Astrocyte of the spinal cord (primary cell): ENCODE data around the gene ABTB2.

Experiments
- DNase-seq: peaks from one replicate; pipeline ENCODE4 v3.0.0; 2011; ENCODE audit warnings: low read depth, low spot score
- H3K4me3 ChIP-seq: 2 replicates; pipeline ENCODE4 v1.5.1; 2011; ENCODE audit warnings: low read depth, mild to moderate bottlenecking, low read length, moderate library complexity
- in situ Hi-C: cut with HindIII; loops from 2 replicates; pipeline ENCODE4 v1.10.0; 2017; ENCODE audit warnings: low sequenced_read_pairs
- TF ChIP-seq, protein P1 (sequence below): IDR thresholded peaks from 2 replicates; pipeline ENCODE4 v1.5.1; 2012; ENCODE audit warnings: low read depth, mild to moderate bottlenecking, low read length, inconsistent platforms

The ABTB2 gene

DNA sequence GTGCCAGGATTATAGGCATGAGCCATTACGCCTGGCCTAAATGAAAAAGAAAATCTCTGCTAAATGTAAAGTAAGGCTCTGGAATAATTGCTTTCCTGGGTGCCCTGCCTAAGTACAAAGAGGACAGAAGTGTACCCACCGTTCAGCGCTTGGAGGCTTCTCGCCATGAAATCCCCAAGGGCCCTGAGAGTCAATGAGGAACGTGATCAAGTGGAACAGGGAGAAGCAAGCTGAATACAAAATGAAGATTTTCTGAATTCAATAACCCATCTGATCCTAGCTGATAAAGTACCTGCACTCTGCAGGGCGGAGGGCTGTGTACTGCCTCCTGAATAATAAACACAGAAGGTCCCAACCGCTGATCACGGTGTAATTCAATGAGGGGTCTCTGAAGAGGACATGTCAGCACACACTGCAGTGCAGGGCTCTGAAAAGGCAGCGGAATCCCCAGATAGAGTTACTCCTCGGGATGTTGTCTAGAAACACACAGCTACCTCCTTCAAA is 97.7 kb downstream of the ABTB2 start:
- H3K4me3 ChIP-seq = no peak overlapping the region
- TF ChIP-seq, protein P1, sequence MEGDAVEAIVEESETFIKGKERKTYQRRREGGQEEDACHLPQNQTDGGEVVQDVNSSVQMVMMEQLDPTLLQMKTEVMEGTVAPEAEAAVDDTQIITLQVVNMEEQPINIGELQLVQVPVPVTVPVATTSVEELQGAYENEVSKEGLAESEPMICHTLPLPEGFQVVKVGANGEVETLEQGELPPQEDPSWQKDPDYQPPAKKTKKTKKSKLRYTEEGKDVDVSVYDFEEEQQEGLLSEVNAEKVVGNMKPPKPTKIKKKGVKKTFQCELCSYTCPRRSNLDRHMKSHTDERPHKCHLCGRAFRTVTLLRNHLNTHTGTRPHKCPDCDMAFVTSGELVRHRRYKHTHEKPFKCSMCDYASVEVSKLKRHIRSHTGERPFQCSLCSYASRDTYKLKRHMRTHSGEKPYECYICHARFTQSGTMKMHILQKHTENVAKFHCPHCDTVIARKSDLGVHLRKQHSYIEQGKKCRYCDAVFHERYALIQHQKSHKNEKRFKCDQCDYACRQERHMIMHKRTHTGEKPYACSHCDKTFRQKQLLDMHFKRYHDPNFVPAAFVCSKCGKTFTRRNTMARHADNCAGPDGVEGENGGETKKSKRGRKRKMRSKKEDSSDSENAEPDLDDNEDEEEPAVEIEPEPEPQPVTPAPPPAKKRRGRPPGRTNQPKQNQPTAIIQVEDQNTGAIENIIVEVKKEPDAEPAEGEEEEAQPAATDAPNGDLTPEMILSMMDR = no peak
- no peak for DNase-seq
- in situ Hi-C loops = no loop called here

DNA sequence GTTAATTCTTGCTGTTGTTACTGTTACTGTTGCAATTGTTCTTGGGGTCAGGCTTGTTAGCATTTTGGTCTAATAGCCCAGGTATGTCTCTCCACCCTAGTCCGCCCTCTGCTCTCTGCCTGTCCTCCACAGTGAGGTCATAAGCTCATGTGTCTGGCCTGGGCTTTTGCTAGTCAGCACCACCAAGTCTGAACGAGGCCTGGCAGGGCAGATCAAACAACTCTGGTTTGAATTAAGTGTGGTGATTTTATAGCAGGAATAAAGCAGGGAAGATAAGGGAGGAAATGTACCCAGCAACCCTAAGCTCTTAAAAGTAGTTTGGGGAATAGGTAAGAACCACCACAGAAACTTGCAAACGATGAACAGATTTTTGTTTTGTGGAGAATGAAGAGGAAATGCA is 98.7 kb downstream of the ABTB2 start:
- no peak overlapping the region for H3K4me3 ChIP-seq
- DNase-seq = no peak
- TF ChIP-seq, protein P1 = no peak
- in situ Hi-C loops = no loop called here

DNA sequence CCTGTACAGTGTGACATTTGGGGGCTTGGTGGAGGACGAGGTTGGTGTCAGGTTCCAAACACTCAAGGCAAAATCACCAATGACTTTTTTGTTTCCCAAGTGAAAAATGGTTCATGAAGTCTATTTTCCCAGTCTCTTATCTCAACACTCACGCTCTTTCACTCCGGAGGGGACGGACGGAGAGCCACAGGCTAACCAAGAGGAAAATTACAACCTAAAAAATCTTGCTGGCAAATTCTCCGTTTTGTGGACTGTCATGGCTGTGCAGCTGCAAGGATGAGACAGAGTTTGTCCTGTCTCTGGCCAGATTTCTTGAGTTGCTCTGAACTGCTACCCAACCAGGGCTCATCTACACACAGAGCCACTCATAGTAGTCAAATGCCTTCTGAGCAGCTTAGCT is 101.2 kb downstream of the ABTB2 start:
- TF ChIP-seq, protein P1 = no peak
- in situ Hi-C loops = no loop called here
- no peak overlapping the region for H3K4me3 ChIP-seq
- DNase-seq = no peak

DNA sequence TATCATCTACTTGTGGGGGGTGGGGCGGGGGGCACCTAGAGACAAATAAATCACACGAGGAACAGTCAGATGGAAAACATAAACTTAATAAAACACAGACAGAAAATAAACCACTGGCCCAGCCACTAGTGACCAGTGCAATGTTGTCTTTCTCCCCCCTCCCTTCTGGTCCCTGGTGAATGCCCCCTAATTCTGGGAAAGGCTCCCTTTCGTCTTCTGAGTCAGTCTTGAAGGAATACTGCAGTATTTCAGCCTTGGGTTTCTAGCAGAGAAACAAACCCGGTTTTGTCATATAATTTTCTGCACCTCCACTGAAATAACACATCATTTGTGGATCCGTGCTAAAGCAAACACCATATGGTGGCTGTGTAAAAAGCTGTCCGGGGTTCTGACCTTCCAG is 101.7 kb downstream of the ABTB2 start:
- in situ Hi-C loops = no loop called here
- no peak overlapping the region for H3K4me3 ChIP-seq
- DNase-seq = no peak
- TF ChIP-seq, protein P1 = no peak

DNA sequence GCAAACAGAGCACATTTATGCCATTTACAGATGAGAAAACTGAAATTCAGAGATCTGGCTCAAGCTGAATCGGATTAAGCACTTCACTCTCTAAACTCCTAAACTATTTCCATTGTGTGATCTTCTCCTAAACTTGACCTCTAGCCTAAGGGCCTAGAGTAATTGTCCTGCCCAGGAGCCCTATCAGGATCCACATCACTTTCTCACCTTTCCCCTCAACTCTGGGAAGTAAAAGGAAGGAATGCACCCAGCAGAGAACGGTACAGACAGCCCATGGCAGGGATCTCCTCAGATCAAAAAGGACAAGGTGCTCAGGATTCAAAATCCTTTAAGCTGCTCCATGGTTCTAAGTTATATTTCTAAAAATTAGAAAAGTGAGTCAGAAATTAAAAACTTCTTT is 102.7 kb downstream of the ABTB2 start:
- DNase-seq = no peak
- no peak overlapping the region for H3K4me3 ChIP-seq
- TF ChIP-seq, protein P1 = no peak
- in situ Hi-C loops = no loop called here

DNA sequence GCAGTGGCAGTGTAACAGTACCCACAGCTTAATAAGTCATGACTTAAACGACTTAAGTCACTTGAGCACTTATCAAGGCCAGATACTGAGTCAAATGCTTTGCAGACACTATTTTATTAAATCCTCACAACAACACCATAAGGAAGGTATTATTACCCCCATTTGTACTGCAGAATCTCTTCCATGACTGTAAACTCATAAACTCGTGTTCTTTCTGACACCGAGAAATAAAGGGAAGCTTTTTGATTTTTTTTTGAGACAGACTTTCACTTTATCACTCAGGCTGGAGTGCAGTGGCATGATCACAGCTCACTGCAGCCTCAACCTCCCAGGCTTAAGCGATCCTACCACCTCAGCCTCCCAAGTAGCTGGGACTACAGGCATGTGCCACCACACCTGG is 103.8 kb downstream of the ABTB2 start:
- no peak for DNase-seq
- TF ChIP-seq, protein P1 = no peak
- in situ Hi-C loops = no loop called here
- no peak overlapping the region for H3K4me3 ChIP-seq

DNA sequence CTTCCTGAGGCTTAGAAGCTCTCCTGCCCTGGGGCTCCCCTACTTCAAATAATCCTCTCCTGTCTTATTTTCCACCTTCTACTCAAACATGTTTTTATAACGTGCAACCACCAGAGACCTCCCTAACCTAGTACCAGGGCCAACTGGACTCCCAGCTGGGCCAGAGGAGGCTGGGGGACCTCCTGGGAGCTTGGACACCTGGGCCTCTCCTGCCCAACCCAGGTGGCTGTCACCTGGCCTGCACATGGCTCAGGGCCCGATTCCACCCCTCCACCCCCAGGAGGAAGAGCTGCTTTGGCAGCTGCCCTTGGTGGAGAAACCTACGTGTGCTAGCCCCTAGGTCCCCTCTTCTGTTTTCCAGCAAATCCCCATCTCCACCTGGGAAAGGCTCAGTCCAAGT is 105.2 kb downstream of the ABTB2 start:
- TF ChIP-seq, protein P1 = no peak
- in situ Hi-C loops = no loop called here
- H3K4me3 ChIP-seq = no peak overlapping the region
- no peak for DNase-seq
